ENCODE data around the gene RCE1.

The RCE1 gene

DNA sequence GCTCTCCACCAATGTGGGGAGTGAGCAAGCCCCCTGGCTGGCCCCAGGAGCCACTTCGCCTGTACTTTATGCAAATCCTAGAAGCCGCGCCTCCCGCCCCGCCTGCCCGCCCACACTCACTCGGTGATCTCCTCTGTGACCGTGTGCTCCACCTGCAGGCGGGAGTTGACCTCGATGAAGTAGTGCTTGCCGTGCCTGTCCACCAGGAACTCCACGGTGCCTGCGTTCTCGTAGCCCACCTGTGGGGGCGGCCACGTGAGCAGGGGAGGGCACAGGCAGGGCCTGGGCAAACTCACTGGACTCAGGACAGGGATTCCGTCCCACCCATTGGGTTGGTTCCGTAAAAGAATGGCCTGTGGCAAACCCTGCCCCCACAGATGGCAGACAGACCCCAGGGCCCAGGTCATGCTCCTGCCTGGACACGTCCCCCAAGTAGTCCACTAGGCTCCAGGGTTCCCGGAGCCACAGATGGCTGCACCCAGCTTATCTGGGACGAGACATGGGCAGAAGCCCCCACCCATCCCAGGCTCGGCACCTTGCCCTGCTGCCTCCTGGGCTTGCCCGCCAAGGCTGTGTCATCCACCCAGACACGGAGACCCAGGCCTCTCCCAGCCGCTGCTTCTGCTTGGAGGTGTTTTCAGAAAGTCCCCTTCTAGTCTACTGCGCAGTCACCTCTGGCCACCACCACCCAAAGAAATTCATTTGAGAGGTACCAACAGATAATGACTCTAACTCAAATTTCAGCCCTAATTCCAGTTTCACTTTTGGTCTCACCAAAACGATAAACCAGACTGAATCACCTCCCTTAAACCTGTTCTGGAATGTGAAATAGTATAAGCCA is 25.7 kb downstream of the RCE1 start:
- DNase-seq (ENCODE audit: low read depth in 2 of 2), result peak; percentile 79 to 82

DNA sequence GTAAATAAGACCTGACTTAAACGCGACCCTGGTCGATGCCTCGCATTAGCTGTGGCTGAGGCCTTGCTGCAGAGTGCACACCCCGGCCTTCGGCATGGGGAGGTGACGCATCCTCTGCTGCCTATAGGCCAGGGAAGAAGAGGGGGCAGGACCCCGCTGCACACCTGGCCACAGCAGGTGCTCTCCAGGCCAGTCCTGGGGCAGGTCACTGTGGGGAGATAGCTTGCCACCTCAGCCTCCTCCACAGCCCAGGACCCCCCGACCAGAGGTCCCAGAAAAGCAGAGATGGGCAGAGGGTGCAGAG is 26.3 kb downstream of the RCE1 start:
- no peak for DNase-seq (ENCODE audit: low read depth in 2 of 2)

DNA sequence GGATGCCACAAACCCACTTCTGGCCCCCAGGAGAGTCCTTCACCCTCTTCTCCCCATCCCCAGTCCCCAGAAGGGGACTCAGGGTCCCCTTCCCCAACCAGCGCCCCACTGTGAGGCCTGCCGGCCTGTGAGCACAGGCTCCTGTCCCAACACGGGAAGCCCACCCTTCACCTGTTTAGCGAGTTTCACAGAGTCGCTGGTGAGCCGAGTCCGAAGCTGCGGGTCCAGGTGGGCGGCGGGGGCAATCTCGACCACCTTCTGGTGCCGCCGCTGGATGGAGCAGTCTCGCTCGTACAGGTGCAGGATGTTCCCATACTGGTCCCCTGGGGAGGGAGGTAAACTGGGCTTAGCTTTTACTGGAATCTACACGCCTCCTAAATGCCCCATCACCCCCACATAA is 26.9 kb downstream of the RCE1 start:
- DNase-seq (ENCODE audit: low read depth in 2 of 2), result no peak

DNA sequence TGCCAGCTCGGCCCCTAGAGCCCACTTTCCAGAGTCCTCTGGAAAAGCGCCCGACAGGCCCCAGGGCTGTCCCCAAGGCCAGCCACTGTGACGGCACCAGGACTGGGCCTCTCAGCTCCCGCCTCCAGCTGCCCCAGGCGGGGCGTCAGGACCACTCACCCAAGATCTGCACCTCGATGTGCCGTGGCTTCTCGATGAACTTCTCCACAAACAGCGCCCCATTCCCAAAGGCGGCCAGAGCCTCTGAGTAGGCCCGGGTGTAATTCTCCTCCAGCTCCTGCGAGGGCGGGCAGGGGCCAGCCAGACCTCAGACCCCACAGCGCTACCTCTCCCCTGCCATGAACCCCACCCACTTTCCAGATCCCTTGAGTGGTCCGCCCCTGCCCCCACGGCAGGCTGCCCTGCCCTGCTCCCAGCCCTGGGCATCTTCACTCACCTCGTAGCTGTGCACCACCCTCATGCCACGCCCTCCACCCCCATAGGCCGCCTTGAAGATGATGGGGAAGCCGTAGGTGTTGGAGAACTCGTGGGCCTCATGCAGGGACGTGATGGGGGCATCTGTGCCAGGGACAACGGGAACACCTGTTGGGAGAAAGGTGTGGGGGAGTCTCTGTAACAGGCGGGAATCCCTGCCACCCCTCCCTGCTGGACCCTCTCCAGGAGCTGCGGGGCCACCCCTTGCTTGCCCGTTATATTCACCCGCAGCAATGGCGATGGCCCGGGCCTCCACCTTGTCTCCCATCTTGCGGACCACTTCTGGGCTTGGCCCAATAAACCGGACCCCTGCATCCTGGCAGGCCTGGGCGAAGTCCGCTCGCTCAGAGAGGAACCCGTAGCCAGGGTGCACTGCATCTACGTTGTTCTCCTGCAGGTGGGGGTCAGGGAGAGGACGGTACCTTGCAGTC is 27.6 kb downstream of the RCE1 start:
- DNase-seq (ENCODE audit: low read depth in 2 of 2), result no peak

DNA sequence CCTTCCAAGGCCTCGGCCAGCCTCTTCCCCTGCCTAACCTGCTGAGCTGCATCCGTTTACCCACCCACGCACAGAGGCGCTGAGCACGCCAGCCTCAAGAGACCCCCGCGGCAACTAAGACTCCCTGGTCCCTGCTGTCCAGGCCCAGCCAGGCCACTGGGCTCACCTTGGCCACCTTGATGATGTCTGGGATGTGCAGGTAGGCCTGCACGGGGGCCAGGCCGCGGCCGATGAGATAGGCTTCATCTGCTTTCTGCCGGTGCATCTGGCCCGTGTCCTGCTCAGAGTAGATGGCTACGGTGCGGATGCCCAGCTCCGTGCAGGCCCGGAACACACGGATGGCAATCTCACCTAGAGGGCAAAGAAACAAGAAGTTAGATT is 28.3 kb downstream of the RCE1 start:
- DNase-seq (ENCODE audit: low read depth in 2 of 2), result no peak

DNA sequence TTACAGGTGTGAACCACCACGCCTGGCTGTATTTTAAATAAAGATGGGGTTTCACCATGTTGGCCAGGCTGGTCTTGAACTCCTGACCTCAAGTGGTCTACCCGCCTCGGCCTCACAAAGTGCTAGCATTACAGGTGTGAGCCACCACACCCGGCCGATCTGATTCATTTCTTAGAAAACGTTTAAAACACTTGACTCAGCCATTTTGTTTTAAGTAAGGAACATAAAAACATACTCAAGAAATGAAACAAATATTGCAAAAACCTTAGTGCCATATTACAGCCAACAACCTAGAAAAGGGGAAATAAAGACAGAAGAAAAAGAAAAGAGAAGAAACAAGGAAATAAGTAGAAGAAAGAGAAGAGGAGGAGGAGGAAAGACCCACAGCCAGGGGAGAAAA is 31.0 kb downstream of the RCE1 start:
- no peak for DNase-seq (ENCODE audit: low read depth in 2 of 2)

DNA sequence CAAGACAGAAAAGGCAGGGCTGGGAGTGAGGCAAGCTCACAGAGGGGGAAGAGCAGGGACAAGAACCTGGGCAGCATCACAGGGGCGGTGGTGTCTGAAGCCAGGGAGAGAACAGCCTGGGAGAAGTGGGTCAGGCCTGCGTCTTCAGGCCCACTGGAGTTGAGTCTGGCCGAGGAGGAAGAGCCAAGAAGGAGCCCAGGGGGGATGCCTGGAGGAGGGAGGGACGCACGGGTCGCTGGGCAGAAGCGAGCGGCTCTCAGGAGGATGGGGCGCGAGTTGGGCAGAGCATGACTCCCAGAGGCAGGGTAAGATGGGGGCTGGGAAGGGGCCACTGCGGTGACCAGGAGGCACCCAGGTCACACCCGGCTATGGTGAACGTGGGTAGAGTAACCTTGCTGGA is 32.1 kb downstream of the RCE1 start:
- DNase-seq (ENCODE audit: low read depth in 2 of 2), result no peak

DNA sequence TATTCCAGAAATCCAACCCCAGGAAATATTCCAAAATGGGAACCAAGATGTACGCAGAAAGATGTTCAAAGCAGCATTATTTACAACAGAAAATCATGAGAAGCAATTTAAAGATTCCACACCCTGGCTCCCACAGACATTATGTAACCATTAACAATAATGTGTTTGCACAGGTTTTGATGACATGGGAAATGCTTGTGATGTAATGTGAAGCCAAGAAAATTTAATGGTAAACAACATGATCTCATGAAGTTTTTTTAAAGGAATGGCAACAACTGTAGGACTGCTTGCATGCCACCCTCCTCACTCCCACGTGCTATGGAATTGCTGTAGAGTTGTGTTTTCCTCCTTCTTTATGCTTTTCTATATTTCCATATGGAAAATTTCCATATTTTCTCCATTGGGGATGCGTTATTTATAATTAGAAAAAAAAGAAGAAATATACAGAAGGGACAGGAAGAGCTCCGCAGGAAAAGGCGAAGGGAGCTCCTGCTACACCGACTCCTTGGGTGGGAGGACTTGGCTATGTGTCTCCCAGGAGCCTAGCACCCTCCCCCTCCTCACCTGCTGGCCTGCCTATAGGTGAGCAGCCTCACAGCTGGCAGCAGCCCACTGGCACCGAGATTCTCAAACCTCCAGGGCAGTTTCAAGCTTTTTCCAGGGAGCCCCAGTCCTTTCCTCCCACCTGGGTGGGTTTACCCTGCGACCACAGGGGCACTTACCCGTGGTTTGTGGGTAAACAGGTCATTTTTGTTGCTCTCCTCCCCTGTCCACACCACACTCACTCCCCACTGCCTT is 34.5 kb downstream of the RCE1 start:
- no peak for DNase-seq (ENCODE audit: low read depth in 2 of 2)

DNA sequence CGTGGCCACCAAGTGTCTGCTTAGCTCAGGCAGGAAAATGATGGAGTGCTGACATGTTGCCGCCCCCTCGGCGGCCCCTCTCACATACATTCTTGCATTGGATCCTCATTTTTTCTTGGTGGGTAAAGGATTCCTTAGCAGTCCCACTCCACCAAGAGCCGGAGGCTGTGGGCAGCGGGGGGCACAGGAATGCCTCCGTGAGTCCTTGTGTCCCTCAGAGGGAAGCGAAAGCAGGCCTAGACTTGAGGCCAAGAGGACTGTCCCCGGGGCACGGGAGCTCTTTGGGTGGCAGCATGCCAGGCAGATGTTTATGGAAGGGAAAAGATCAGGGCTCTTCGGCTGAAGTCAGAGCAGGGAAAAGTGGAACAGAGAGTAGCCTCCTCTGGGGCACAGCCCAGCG is 35.2 kb downstream of the RCE1 start:
- DNase-seq (ENCODE audit: low read depth in 2 of 2), result no peak

DNA sequence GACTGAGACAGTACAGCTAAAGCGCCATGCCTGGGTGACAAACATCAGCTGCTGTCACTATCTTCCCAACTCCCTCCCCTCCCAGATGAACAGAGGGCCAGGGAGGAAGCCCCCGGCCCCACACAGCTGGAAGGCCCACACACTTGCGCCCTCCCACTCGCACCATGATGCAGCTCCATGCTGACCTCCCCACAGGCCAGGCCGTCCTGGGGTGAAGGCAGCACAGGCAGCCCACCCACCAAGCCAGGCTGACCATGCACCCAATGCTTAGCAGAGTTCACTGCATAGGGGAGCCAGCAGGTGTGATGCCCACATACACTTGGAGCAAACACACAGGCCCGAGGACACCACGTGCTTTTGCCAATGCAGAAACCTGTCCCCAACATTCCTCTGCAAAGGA is 35.8 kb downstream of the RCE1 start:
- no peak for DNase-seq (ENCODE audit: low read depth in 2 of 2)

DNA sequence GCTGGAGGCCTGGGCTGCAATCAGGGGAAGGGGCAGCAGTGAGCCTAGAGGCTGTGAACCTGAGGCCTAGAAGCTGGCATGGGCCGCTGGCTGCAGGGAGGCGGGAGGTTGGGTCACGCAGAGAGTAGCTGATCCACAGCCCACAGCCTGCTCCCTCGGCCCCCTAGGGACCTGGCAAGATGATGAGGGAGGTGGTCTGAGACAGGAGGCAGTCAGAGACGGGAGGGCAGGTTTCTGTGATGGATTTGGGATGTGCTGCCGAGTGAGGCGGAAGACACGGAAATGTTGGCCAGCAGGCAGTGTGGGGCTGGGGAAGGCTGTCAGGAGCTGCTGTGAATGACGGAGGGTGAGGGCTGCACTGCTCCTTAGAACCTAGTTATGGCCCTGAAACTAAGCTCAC is 36.3 kb downstream of the RCE1 start:
- no peak for DNase-seq (ENCODE audit: low read depth in 2 of 2)

DNA sequence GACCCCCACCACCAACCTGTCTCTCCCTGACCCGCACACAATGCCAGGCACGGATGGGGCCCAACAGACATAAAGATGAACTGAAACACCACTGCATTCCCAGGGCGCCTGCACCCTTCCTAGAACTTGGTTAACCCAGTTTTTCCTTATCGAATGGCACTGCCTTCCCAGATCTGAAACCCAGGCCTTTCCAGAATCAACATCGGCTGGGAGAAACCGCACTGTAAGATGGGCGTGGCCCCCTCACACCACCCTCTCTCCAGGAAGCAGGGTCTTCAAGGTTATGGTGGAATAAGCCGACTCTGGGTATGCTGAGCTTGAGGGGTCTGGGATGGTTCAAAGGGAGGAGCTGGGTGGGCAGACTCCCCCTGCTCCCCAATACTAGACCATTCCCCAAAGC is 36.8 kb downstream of the RCE1 start:
- no peak for DNase-seq (ENCODE audit: low read depth in 2 of 2)

DNA sequence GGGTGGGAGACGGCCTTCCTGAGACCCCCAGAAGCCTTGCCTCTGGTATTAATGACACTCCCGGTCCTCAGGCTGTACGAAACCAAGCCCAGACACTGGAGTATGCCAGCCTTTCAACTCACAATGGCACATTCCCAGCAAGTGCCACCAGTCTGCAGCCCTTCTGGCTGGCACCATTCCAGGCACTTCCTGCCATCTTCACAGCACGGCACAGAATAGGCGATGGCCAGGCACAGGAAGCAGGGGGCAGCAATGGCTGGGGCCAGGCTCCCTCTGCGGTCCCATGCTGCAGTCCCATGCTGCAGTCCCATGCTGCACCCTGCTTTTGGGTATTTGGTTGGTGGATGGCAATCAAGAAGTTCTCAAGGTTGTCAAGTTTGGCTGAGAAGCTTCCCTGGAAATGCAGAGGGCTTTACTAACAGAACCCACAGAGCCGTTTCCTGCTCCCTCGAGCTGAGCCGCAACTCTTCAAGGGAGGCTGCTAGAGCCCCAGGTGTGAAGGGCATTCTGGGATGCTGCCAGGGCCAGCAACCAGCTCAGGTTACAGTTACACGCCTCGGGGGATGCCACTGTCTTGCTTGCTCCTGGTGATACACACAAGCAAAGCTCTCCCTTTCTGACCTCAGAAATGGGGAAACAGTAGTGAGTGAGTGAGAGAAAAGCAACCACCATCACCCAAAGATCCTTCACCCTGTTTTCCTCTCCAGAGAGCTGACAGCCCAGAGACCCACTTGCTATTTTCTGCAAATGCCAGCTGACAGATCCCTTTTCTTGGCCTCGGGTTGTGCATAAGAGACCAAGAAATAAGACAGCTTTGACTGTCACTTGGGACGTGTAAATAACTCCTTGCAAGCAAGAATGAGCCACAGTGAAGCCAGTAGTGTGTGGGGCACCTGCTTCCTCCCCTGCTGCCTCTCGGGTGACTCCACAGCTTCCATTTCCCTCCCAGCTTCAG is 37.5 kb downstream of the RCE1 start:
- no peak for DNase-seq (ENCODE audit: low read depth in 2 of 2)

DNA sequence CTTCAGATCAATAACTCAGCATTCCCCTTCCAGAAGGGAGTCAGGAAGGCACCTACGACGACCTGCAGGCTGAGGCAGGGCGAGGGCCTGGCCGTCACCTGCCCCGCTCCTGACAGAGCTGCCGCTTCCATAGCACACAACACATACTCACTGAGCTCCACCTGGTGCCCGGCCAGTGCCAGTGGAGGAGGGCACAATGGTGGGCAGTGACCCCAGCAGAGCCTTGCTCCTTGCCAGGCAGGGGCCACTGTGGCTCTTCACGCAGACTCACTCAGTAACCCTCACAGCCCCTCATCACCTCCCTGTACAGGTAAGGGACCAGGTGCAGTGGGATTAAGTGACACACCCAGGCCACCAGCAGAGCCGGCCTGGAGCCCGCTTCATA is 38.2 kb downstream of the RCE1 start:
- no peak for DNase-seq (ENCODE audit: low read depth in 2 of 2)

DNA sequence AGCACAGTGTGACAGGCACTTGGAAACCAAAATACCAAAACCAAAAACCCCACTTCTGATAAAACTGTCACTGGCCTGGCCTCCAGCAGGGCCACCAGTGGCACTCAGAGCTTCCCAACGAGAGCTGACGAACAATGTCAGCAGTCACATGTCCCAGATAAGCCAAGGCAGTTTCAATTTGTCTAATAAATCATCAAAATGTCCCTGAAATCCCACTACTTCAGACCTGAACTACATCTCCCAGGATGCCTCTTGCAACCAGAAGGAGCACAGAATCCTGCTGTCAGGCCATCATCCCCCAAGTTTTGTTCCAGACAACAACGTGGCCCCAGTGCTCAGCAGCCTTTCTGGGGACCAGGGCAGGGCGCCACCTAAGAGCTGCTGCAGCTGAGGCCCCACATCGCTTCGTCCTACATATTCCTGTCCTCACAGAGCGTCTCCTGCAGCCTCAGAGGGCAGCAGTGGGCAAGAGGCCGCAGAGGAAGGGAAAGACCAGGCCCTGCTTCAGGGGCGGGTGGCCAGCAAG is 38.7 kb downstream of the RCE1 start:
- DNase-seq (ENCODE audit: low read depth in 2 of 2), result no peak

DNA sequence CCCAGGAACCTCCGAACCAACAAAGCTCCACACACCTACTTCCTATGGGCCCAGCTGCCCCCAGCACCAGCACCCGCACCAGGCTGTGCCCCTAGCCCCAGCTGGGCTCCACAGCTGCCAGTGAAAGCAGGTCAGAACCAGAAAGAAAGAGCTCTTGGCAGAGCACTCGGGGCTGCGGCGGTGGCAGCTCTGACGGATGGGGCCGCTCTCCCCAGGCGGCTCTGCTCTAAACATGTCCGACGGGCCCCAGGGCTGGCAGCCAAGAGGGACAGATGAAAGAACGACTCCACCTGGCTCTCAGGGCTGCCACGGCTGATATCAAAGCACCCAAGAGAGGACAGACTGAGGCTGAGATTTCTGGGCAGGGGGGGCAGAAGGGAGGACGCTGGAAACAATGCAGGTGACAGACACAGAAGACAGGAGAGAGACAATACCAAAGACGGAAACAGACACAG is 39.3 kb downstream of the RCE1 start:
- DNase-seq (ENCODE audit: low read depth in 2 of 2), result no peak

DNA sequence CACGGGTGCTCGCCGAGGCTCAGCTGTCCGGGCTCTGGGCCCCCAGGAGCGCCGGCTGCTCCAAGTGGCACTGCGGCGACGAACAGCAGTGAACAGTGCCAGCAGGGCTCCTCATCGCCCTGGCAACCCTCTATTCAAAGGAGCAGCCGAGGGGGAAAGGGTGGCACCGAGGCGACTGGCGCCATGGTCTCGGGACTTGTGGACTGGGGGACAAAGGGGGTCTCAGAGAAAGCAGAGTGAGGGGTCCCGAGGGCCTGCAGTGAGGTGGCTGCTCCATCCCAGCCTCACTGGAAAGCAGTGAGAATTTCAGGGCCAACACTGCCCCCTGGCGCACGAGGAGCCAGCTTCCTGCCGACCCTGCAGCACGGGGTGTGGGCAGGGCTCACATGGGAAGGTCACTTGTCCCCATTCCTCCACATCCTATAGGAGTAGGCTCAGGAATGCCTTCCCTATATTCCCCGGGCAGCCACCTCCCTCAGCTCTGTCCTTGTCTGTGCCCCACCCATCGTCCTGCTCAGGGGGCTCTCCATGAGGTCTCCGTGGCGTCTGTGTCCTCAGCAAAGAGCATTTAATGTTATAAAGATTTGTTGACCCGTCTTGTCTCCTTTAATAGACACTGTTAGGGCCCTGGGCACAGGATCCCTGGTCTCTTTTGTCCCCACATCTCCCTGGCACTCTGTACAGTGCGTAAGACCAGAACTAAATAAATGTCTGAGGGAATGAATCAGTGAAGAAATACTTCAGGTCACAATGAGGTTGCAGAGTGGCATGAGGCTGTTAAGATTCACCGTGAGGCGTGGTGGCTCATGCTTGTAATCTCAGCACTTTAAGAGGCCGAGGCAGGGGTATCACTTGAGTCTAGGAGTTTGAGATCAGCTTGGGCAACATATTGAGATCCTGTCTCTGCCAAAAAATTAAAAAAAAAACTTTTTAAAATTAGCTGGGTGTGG is 40.0 kb downstream of the RCE1 start:
- DNase-seq (ENCODE audit: low read depth in 2 of 2), result peak; percentile 64 to 73

DNA sequence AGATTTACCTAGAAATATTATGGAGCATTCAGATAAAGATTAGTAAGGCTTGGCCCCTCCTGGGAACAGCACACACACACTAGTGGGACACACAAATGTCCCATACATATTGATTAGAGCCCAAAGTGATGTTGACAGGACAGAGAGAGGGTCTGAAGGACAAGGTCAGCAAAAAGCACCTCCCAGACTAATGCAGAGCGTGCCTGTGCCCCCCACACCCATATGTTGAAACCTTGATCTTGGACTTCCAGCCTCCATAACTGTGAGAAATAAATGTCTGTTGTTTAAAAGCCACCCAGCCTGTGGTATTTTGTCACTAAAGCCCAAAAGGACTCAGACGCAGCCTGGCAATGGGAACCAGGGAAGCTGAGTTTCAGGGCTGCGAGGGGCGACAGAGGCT is 41.2 kb downstream of the RCE1 start:
- DNase-seq (ENCODE audit: low read depth in 2 of 2), result no peak

DNA sequence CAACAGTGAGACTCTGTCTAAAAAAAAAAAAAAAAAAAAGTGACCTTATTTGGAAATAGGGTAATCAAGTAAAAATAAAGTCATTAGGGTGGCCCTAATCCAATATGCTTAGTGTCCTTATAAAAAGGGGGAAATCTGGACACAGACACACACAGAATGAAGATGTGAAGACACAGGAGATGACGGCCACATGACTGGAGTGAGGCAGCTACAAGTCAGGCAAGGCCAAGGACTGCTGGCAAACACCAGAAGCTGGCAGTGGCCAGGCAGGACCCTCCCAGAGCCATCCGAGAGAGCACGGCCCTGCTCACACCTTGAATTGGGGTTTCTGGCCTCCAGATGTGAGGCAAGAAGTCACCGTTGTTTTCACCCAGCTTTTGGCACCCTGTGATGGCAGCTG is 42.2 kb downstream of the RCE1 start:
- DNase-seq (ENCODE audit: low read depth in 2 of 2), result no peak

DNA sequence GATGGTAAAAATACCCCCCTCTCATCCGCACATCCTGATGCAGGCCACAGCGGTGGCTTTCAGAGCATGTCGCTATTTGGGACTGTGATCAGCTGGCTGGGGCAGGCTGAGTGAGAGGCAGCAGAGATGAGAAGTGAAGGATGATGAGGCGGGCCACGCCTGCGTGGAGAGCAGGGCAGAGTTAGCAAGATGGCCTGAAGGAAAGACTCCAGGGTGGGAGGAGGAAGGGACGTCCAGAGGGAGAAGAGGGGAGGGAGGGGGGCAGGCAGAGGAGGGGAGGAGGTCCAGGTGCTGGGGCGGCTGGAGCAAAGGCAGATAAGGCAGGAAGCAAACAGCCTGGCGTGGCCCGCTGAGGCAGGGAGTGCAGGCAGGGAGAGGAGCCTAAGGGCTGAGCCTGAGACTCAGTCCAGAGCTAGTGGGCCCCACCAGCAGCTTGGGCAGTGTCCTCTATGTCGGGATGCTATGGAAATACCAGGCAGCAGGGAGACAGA is 42.8 kb downstream of the RCE1 start:
- no peak for DNase-seq (ENCODE audit: low read depth in 2 of 2)

Measured in stimulated activated CD4-positive, alpha-beta T cell treated with anti-CD3 and anti-CD28 coated beads, Interleukin-4, amount 100 ng/mL, for 48 hours (primary cell).